HG03139 (cell line): ENCODE results near the gene PLEKHH1.
"Not testable (repeated sequence)": the region's sequence is repeated elsewhere in the genome, so short reads cannot be mapped to it uniquely, and the experiment has no call there.

Source experiments
- ATAC-seq: cut with Tn5 transposase; IDR thresholded peaks from one replicate; pipeline ENCODE4 v1.9.1; 2021; ENCODE audit not compliant: unreplicated experiment

PLEKHH1 gene

GRCh38 chr14:67620217-67620785 is 87.2 kb downstream of the PLEKHH1 start:
- no peak for ATAC-seq

GRCh38 chr14:67622675-67623074 is 89.6 kb downstream of the PLEKHH1 start:
- no peak for ATAC-seq

DNA sequence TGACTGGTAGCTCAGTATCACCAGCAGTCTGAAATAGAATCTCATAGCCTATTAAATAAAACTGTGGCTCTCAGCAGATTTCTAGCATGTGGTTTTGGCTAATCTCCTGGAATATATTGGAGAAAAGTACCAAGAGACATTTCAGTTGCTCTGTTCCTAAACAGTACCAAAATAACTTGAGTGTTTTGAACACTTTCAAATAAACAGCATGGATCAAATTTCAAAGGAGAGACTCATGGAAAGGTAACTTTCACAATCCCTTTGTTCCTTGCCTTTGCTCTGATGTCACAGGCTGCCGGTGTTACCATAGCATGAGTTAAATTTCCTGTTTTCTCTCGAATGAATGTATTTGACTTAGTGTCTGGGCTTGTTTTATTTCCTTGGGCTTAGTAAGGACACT is 90.0 kb downstream of the PLEKHH1 start:
- no peak for ATAC-seq

- ATAC-seq = not testable (repeated sequence)
These were observed 93.0 kb downstream of the PLEKHH1 start for GRCh38 chr14:67626131-67626530.

DNA sequence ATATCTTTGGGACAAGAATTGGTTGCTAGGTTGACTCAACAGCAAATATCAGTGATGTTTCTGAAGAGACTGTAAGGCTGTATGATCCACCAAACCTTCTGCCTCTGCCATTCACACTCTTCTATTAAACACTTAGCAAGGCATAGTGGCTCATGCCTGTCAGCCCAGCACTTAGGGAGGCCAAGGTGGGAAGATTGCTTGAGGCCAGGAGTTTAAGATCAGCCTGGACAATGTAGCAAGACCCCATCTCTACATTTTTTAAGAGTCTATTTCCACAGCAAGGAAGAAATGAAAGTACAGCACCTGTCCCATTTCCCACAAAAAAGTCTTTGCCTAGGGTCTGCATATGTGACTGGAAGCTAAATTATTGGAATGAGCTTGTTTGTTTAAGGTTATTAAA is 94.4 kb downstream of the PLEKHH1 start:
- ATAC-seq = no peak

GRCh38 chr14:67630186-67630585 is 97.1 kb downstream of the PLEKHH1 start:
- no peak for ATAC-seq

DNA sequence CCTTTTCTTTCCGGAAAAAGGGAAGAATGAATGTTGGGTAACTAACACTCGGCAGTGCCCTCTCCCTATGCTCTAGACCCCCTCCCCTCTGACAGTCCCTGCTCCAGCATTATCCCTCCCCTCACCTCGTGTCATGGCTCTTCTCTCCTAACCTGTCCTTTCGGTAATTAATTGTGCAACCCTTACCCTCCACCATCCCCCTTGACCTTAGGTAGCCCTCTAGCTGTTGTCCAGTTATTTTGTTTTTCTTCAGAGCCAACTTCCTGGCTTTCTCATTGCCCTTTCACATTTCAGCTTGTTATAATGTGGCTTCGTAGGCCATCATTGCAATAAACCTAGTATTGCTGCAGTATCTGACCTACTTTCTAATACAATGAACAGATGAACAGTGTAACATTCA is 97.8 kb downstream of the PLEKHH1 start:
- ATAC-seq = no peak

GRCh38 chr14:67633451-67634147 is 100.5 kb downstream of the PLEKHH1 start:
- ATAC-seq = no peak

- no peak for ATAC-seq
These were observed 103.3 kb downstream of the PLEKHH1 start for GRCh38 chr14:67636361-67636919.

GRCh38 chr14:67638642-67639041 is 105.6 kb downstream of the PLEKHH1 start:
- ATAC-seq = no peak
